Neural cell (in vitro differentiated cells): ENCODE results near the gene PFKL. TPM values are rescaled to one million over a fixed set of nuclear protein-coding genes. Genes with fewer than 3 reads are reported as not detected.

Experiments used
- H2AFZ ChIP-seq: fragments of 200-600, 300-800 bp; sonication (generic), shearing (Covaris generic); 2 replicates; pipeline ENCODE4 v1.6.0; 2014; ENCODE audit warnings: low read depth, mild to moderate bottlenecking, antibody characterized with exemption, low read length, moderate library complexity
- H3F3A ChIP-seq: fragments of 200-600 bp; shearing (Covaris generic); 2 replicates; pipeline ENCODE4 v1.6.1; 2016; ENCODE audit warnings: mild to moderate bottlenecking, moderate library complexity, mixed read lengths, antibody characterized with exemption, low read length; ENCODE audit not compliant: insufficient read depth, poor library complexity, severe bottlenecking
- H3K27ac ChIP-seq: fragments of 200-600, 300-800 bp; sonication (generic), shearing (Covaris generic); 2 replicates; pipeline ENCODE4 v1.5.1; 2014; ENCODE audit warnings: mild to moderate bottlenecking, low read length, moderate library complexity
- H3K27me3 ChIP-seq: fragments of 300-800, 200-600 bp; sonication (generic), shearing (Covaris generic); 2 replicates; pipeline ENCODE4 v1.6.0; 2014; ENCODE audit warnings: mild to moderate bottlenecking, low read depth, low read length, moderate library complexity; ENCODE audit not compliant: insufficient read depth
- H3K36me3 ChIP-seq: fragments of 300-800, 200-600 bp; sonication (generic), shearing (Covaris generic); 2 replicates; pipeline ENCODE4 v1.5.1; 2014; ENCODE audit warnings: mild to moderate bottlenecking, antibody characterized with exemption, low read length, moderate library complexity; ENCODE audit not compliant: insufficient read depth
- H3K4me2 ChIP-seq: fragments of 300-800, 200-600 bp; sonication (generic), shearing (Covaris generic); 2 replicates; pipeline ENCODE4 v1.6.0; 2014; ENCODE audit warnings: mild to moderate bottlenecking, low read length
- H3K4me3 ChIP-seq: fragments of 300-800, 200-600 bp; sonication (generic), shearing (Covaris generic); 2 replicates; pipeline ENCODE4 v1.5.1; 2014; ENCODE audit warnings: mild to moderate bottlenecking, low read length, moderate library complexity
- H3K79me2 ChIP-seq: fragments of 200-600 bp; shearing (Covaris generic); replicated peaks from 2 replicates; pipeline ENCODE4 v1.6.0; 2014; ENCODE audit warnings: mild to moderate bottlenecking, low read length, moderate library complexity; ENCODE audit not compliant: insufficient read depth
- H3K9ac ChIP-seq: fragments of 300-800, 200-600 bp; sonication (generic), shearing (Covaris generic); 2 replicates; pipeline ENCODE4 v1.6.1; 2016; ENCODE audit warnings: mild to moderate bottlenecking, low read length, mixed read lengths
- H3K9me2 ChIP-seq: fragments of 200-600 bp; shearing (Covaris generic); 2 replicates; pipeline ENCODE4 v1.6.1; 2016; ENCODE audit warnings: mild to moderate bottlenecking, low read length, mixed read lengths; ENCODE audit not compliant: insufficient read depth
- H3K9me3 ChIP-seq: fragments of 200-600, 300-800 bp; sonication (generic), shearing (Covaris generic); 2 replicates; pipeline ENCODE4 v1.6.1; 2016; ENCODE audit warnings: mild to moderate bottlenecking, mixed run types, low read length, moderate library complexity, mixed read lengths
- H4K20me1 ChIP-seq: fragments of 200-600 bp; shearing (Covaris generic); 2 replicates; pipeline ENCODE4 v1.6.1; 2016; ENCODE audit warnings: mild to moderate bottlenecking, mixed run types; ENCODE audit not compliant: insufficient read depth
- CTCF ChIP-seq: fragments of 450-650 bp; IDR thresholded peaks from 2 replicates; pipeline ENCODE4 v1.5.1; 2014; ENCODE audit warnings: antibody characterized with exemption, mild to moderate bottlenecking, moderate library complexity; ENCODE audit not compliant: poor library complexity, severe bottlenecking
- EP300 ChIP-seq: fragments of 450-650 bp; conservative IDR thresholded peaks from 2 replicates; pipeline ENCODE4 v1.6.1; 2014; ENCODE audit warnings: antibody characterized with exemption, mild to moderate bottlenecking, moderate library complexity; ENCODE audit not compliant: poor library complexity, severe bottlenecking
- EZH2 ChIP-seq: fragments of 200-600, 300-800 bp; shearing (Covaris generic), sonication (generic); IDR thresholded peaks from 2 replicates; pipeline ENCODE4 v1.6.1; 2014; ENCODE audit warnings: antibody characterized with exemption, low read length, borderline replicate concordance, mild to moderate bottlenecking; ENCODE audit not compliant: insufficient read depth, poor library complexity, severe bottlenecking
- MXI1 ChIP-seq: fragments of 450-650 bp; conservative IDR thresholded peaks from 2 replicates; pipeline ENCODE4 v1.6.1; 2014; ENCODE audit warnings: antibody characterized with exemption, mild to moderate bottlenecking; ENCODE audit not compliant: poor library complexity, severe bottlenecking
- POLR2AphosphoS5 ChIP-seq: IDR thresholded peaks from 2 replicates; pipeline ENCODE4 v1.6.1; 2012
- RAD21 ChIP-seq: fragments of 450-650 bp; conservative IDR thresholded peaks from 2 replicates; pipeline ENCODE4 v1.6.1; 2014; ENCODE audit warnings: antibody characterized with exemption, mild to moderate bottlenecking, moderate library complexity
- REST ChIP-seq: IDR thresholded peaks from 2 replicates; pipeline ENCODE4 v1.6.1; 2012; ENCODE audit warnings: borderline replicate concordance
- SMC3 ChIP-seq: fragments of 450-650 bp; conservative IDR thresholded peaks from 2 replicates; pipeline ENCODE4 v1.6.1; 2014; ENCODE audit warnings: antibody characterized with exemption, mild to moderate bottlenecking, moderate library complexity; ENCODE audit not compliant: poor library complexity
- TAF1 ChIP-seq: IDR thresholded peaks from 2 replicates; pipeline ENCODE4 v1.6.1; 2012; ENCODE audit warnings: low read depth
- polyA plus RNA-seq: library from polyadenylated mRNA; depleted of rRNA; stranded (reverse); fragments of >200 nt; gene quantifications from 2 replicates; pipeline ENCODE4 v1.2.3, GENCODE V29; 2014

Gene PFKL
- polyA plus RNA-seq, 1 donor from 2014 or later = 79.6 TPM

- Histone ChIP-seq H3K36me3 (no peaks in the 10 kb centered on the region), H3K4me2 (no peak overlapping the region), H4K20me1 (no peaks in the 10 kb centered on the region), H3F3A (no peaks in the 10 kb centered on the region), H3K4me3 (no peak overlapping the region), H3K9me3 (no peaks in the 10 kb centered on the region), H3K9me2 (no peaks in the 10 kb centered on the region), H2AFZ (no peak overlapping the region), H3K79me2 (no peaks in the 10 kb centered on the region), H3K27ac (no peak overlapping the region), H3K27me3 (peaks cover 35% of the 10 kb centered on the region), H3K9ac (no peak overlapping the region)
- TF ChIP-seq RAD21 = no peak
- TF ChIP-seq REST = no peak
Observed at GRCh38 chr21:44352253-44352860, 52.5 kb downstream of the PFKL start.

GRCh38 chr21:44353191-44353970 lies 53.5 kb downstream of the PFKL start, which contains the start of gene TRPM2:
Gene TRPM2, plus strand, starts transcription at chr21:44353621. Its CDS starts 80 bp downstream, at chr21:44353701.
- TF ChIP-seq REST (no peak), SMC3 (no peak), RAD21 (no peak), EP300 (no peak), MXI1 (no peak), TAF1 (no peak), CTCF (no peak), EZH2 (no peak), POLR2AphosphoS5 (no peak)
- Histone ChIP-seq H3K27ac (no peak within 1 kb of the TSS), H3K4me3 (no peak within 1 kb of the TSS), H3K4me2 (no peak within 1 kb of the TSS), H4K20me1 (no peaks in the 10 kb centered on the region), H3K9me2 (no peaks in the 10 kb centered on the region), H3K9ac (no peak within 1 kb of the TSS), H3K9me3 (no peaks in the 10 kb centered on the region), H3F3A (no peaks in the 10 kb centered on the region), H3K36me3 (no peaks in the 10 kb centered on the region), H3K27me3 (peaks cover 35% of the 10 kb centered on the region), H2AFZ (no peak within 1 kb of the TSS), H3K79me2 (no peaks in the 10 kb centered on the region)
